ENCODE measurements around the gene TAF4B. TPM values are rescaled to one million over a fixed set of nuclear protein-coding genes. Genes with fewer than 3 reads are reported as not detected.

TAF4B gene
- total and polyA plus RNA-seq, 9 donors: 5.0 to 19.1 (median 7.8) TPM

DNA sequence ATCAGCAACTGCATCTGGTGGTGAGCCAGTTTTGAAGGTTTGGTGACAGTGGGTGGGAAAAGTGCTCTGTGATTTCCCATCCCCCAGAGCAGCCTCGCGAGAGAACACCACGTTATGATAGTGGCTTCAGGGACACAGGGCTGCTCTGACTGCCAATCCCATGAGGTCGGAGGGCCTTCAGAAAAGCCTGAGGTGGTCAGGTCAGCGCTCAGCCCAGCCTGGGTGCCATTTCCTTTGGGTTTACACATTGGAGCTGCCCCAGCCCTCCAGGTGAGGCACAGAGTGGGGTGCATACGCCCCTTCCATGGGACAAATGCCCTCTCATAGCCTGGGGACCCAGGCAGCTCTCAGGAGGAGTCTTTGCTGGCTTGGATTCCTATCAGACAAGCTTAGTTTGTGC, 195.3 kb downstream of the TAF4B start:
- H3K4me1 ChIP-seq (ENCODE audit: insufficient read depth): no peaks in the 10 kb centered on the region
- no peaks in the 10 kb centered on the region for H3K27me3 ChIP-seq
- WGBS, 3 donors: 87 to 89% (median 89%) methylated on average over 6 of the region's 6 CpGs
- no peak overlapping the region for H3K27ac ChIP-seq
- H3K9me3 ChIP-seq: no peaks in the 10 kb centered on the region
- H3K4me3 ChIP-seq: no peak overlapping the region
- no peak for DNase-seq
- TF ChIP-seq CTCF (IDR thresholded peaks at IDR 0.05) (no peak), POLR2A (IDR thresholded peaks at IDR 0.05) (no peak), EP300 (IDR thresholded peaks at IDR 0.05) (no peak)
- H3K36me3 ChIP-seq: no peaks in the 10 kb centered on the region
- intact Hi-C loops (cut with DNase I): no loop called here

DNA sequence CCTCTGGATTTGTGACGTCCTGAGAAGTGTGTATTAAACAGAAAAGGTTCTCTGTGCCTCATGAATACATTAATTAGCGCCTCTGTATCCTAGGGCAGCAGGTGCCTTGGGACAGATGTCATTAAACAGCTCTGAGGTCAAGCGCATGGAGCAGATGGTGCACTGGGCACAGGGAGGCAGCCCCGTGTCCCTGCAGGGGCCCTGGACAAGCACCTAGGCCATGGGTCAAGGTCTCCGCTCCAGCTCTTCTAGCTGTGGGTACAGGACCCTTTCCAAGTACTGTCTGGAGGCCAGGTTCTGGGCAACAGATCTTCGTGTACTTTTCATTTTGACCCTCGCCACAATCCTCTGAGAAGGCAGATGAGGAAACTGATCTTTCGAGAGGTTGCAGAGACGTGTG, 195.7 kb downstream of the TAF4B start:
- Histone ChIP-seq H3K4me3 (no peak overlapping the region), H3K36me3 (no peaks in the 10 kb centered on the region), H3K27ac (no peak overlapping the region), H3K4me1 (ENCODE audit: insufficient read depth) (no peaks in the 10 kb centered on the region), H3K27me3 (no peaks in the 10 kb centered on the region), H3K9me3 (no peaks in the 10 kb centered on the region)
- no peak for DNase-seq
- intact Hi-C loops (cut with DNase I): no loop called here
- no peak for TF ChIP-seq EP300 (IDR thresholded peaks at IDR 0.05)
- TF ChIP-seq CTCF (IDR thresholded peaks at IDR 0.05): no peak
- TF ChIP-seq POLR2A (IDR thresholded peaks at IDR 0.05): no peak
- WGBS, 3 donors: 86 to 92% (median 87%) methylated on average over 9 of the region's 9 CpGs

- no peak overlapping the region for H3K27ac ChIP-seq
- H3K27me3 ChIP-seq: no peaks in the 10 kb centered on the region
- WGBS, 3 donors: 67 to 73% (median 73%) methylated on average over 6 of the region's 6 CpGs
- H3K36me3 ChIP-seq: no peaks in the 10 kb centered on the region
- no peaks in the 10 kb centered on the region for H3K9me3 ChIP-seq
- H3K4me3 ChIP-seq: no peak overlapping the region
- intact Hi-C loops (cut with DNase I): no loop called here
- TF ChIP-seq CTCF (IDR thresholded peaks at IDR 0.05) (no peak), POLR2A (IDR thresholded peaks at IDR 0.05) (no peak), EP300 (IDR thresholded peaks at IDR 0.05) (no peak)
- no peak for DNase-seq
- H3K4me1 ChIP-seq (ENCODE audit: insufficient read depth): no peaks in the 10 kb centered on the region
These were observed 196.4 kb downstream of the TAF4B start for GRCh38 chr18:26422472-26423162.

DNA sequence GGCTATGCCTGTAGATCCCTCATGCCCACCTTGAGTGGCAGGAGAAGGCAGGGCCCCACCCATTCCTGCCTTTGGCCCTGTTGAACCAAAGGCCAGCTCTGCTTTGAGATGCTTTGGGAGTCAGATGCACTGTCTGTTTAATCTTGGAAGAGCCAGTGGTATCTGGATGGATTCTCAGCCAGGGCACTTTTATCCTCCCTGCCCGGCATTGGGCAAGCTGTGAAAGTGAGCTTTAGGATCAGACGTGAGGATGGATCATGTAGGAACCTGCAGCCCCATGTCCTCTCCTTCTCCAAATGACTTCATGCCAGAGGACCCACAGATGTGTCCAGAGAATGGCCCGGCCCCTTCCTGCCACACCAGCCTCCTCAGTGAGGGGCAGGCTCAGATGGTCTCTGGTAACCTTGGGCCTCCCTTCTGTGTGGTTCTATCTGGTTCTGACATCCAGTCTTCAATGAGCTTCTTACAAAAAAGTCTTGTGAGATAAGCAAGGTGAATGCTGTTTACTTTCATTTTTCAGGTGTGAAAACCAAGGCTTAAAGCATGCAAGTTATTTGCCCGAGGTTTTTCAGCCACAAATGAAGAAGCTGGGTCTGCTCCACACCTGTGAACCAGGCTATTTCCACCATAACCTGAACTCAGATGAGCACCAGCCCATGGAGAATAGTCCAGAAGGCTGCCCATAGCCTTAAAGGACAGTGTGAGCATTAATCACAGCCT, 198.3 kb downstream of the TAF4B start:
- H3K27me3 ChIP-seq: no peaks in the 10 kb centered on the region
- no peaks in the 10 kb centered on the region for H3K36me3 ChIP-seq
- H3K4me1 ChIP-seq (ENCODE audit: insufficient read depth): no peaks in the 10 kb centered on the region
- no peak overlapping the region for H3K27ac ChIP-seq
- 83 to 95% (median 93%) methylated on average over 4 of the region's 4 CpGs for WGBS, 3 donors
- DNase-seq: no peak
- intact Hi-C loops (cut with DNase I): no loop called here
- no peak for TF ChIP-seq CTCF (IDR thresholded peaks at IDR 0.05)
- TF ChIP-seq EP300 (IDR thresholded peaks at IDR 0.05): no peak
- no peak for TF ChIP-seq POLR2A (IDR thresholded peaks at IDR 0.05)
- no peak overlapping the region for H3K4me3 ChIP-seq
- no peaks in the 10 kb centered on the region for H3K9me3 ChIP-seq

Data from ovary (tissue), 9 donors.